ENCODE data around the gene FBN1. TPM values are rescaled to one million over a fixed set of nuclear protein-coding genes. Genes with fewer than 3 reads are reported as not detected.

Gene FBN1
- total and polyA plus RNA-seq, 2 of the 13 experiments (the other 11 are each of a cell fraction or from before 2014, with no cell fraction given): 1.5 to 3.0 TPM

GRCh38 chr15:48425051-48425450, 220.5 kb downstream of the FBN1 start:
- DNase-seq (ENCODE audit: low spot score) (no peak), FAIRE-seq (no peak), ATAC-seq (no peak)
- POLR2A ChIA-PET: no interaction called here
- CTCF ChIA-PET (ENCODE audit: low intra/inter-chr PET ratio, low total read pairs): no interaction called here
- Histone ChIP-seq H3K9me3 (ENCODE audit: low read length) (no peaks in the 10 kb centered on the region), H3K9ac (ENCODE audit: insufficient read depth, low read depth, low read length) (no peak overlapping the region), H3K4me1 (ENCODE audit: insufficient read depth, low read length) (no peaks in the 10 kb centered on the region), H3K36me3 (replicated peaks in 1 of 2; ENCODE audit: control insufficient read depth in 1 of 2, insufficient read depth in 2 of 2, low read length in 2 of 2) (no peaks in the 10 kb centered on the region), H4K20me1 (ENCODE audit: insufficient read depth, low read length) (no peaks in the 10 kb centered on the region), H3K4me2 (ENCODE audit: low read depth, low read length) (no peak overlapping the region), H2AFZ (ENCODE audit: low read length) (no peak overlapping the region), H3K27ac (ENCODE audit: extremely low read length, insufficient read depth, low read length) (no peak overlapping the region), H3K4me3 (replicated peaks in 1 of 3; ENCODE audit: insufficient read depth in 1 of 3, low read depth in 2 of 3, low read length in 3 of 3) (no peak overlapping the region), H3K27me3 (ENCODE audit: control insufficient read depth in 1 of 2, insufficient read depth in 2 of 2, low read length in 2 of 2) (no peaks in the 10 kb centered on the region), H3K79me2 (ENCODE audit: insufficient read depth, low read length) (no peaks in the 10 kb centered on the region)
- TF ChIP-seq TEAD2 (CRISPR knock-in tag; IDR thresholded peaks at IDR 0.05) (no peak), SRF (IDR thresholded peaks at IDR 0.05; ENCODE audit: low read depth, low read length) (no peak), POGZ (CRISPR knock-in tag; IDR thresholded peaks at IDR 0.05) (no peak), ADNP (CRISPR knock-in tag; IDR thresholded peaks at IDR 0.05) (no peak), ZNF430 (CRISPR knock-in tag; IDR thresholded peaks at IDR 0.05) (no peak)
- BruUV-seq (replicated peaks): no TSS peak
- 84% methylated on average over 2 of the region's 2 CpGs for WGBS (ENCODE audit: low lambda C conversion rate)
- intact Hi-C loops (cut with micrococcal nuclease; ENCODE audit: unreplicated experiment): no loop called here
- in situ Hi-C loops (cut with HindIII; ENCODE audit: extremely low pct_ligation_motif_present, low pct_unique_long_range_greater_than_20kb): no loop called here

- in situ Hi-C loops (cut with HindIII; ENCODE audit: extremely low pct_ligation_motif_present, low pct_unique_long_range_greater_than_20kb) (no loop called here), intact Hi-C loops (cut with micrococcal nuclease; ENCODE audit: unreplicated experiment) (no loop called here)
- no peaks in the 10 kb centered on the region for H3K79me2 ChIP-seq (ENCODE audit: insufficient read depth, low read length)
- FAIRE-seq (no peak), DNase-seq (ENCODE audit: low spot score) (no peak), ATAC-seq (no peak)
- no peaks in the 10 kb centered on the region for H4K20me1 ChIP-seq (ENCODE audit: insufficient read depth, low read length)
- no peaks in the 10 kb centered on the region for H3K4me1 ChIP-seq (ENCODE audit: insufficient read depth, low read length)
- no peaks in the 10 kb centered on the region for H3K9me3 ChIP-seq (ENCODE audit: low read length)
- CTCF ChIA-PET (ENCODE audit: low intra/inter-chr PET ratio, low total read pairs): no interaction called here
- no peak overlapping the region for H3K4me3 ChIP-seq (replicated peaks in 1 of 3; ENCODE audit: insufficient read depth in 1 of 3, low read depth in 2 of 3, low read length in 3 of 3)
- BruUV-seq (replicated peaks): no TSS peak
- H2AFZ ChIP-seq (ENCODE audit: low read length): no peak overlapping the region
- 92% methylated on average over 2 of the region's 2 CpGs for WGBS (ENCODE audit: low lambda C conversion rate)
- no peak for TF ChIP-seq CCDC6 (CRISPR knock-in tag; IDR thresholded peaks at IDR 0.05)
- TF ChIP-seq, protein P1, sequence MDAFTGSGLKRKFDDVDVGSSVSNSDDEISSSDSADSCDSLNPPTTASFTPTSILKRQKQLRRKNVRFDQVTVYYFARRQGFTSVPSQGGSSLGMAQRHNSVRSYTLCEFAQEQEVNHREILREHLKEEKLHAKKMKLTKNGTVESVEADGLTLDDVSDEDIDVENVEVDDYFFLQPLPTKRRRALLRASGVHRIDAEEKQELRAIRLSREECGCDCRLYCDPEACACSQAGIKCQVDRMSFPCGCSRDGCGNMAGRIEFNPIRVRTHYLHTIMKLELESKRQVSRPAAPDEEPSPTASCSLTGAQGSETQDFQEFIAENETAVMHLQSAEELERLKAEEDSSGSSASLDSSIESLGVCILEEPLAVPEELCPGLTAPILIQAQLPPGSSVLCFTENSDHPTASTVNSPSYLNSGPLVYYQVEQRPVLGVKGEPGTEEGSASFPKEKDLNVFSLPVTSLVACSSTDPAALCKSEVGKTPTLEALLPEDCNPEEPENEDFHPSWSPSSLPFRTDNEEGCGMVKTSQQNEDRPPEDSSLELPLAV (CRISPR knock-in tag; conservative IDR thresholded peaks at IDR 0.05; ENCODE audit: low read depth): no peak
- peak; percentile 51 for TF ChIP-seq ATF7 (IDR thresholded peaks at IDR 0.05)
- no peak for TF ChIP-seq ATF7 (CRISPR knock-in tag; IDR thresholded peaks at IDR 0.05)
- no peak for TF ChIP-seq PHB2 (IDR thresholded peaks at IDR 0.05; ENCODE audit: partially characterized antibody)
- no peak for TF ChIP-seq ZNF275 (CRISPR knock-in tag; IDR thresholded peaks at IDR 0.05; ENCODE audit: borderline replicate concordance)
- TF ChIP-seq, protein P2, sequence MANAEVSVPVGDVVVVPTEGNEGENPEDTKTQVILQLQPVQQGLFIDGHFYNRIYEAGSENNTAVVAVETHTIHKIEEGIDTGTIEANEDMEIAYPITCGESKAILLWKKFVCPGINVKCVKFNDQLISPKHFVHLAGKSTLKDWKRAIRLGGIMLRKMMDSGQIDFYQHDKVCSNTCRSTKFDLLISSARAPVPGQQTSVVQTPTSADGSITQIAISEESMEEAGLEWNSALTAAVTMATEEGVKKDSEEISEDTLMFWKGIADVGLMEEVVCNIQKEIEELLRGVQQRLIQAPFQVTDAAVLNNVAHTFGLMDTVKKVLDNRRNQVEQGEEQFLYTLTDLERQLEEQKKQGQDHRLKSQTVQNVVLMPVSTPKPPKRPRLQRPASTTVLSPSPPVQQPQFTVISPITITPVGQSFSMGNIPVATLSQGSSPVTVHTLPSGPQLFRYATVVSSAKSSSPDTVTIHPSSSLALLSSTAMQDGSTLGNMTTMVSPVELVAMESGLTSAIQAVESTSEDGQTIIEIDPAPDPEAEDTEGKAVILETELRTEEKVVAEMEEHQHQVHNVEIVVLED (CRISPR knock-in tag; IDR thresholded peaks at IDR 0.05; ENCODE audit: borderline replicate concordance): no peak
- no peak for TF ChIP-seq RBM39 (IDR thresholded peaks at IDR 0.05; ENCODE audit: low read depth, low read length, poor library complexity, severe bottlenecking)
- H3K27me3 ChIP-seq (ENCODE audit: control insufficient read depth in 1 of 2, insufficient read depth in 2 of 2, low read length in 2 of 2): no peaks in the 10 kb centered on the region
- POLR2A ChIA-PET: no interaction called here
- H3K27ac ChIP-seq (ENCODE audit: extremely low read length, insufficient read depth, low read length): no peak overlapping the region
- no peak overlapping the region for H3K4me2 ChIP-seq (ENCODE audit: low read depth, low read length)
- no peak overlapping the region for H3K9ac ChIP-seq (ENCODE audit: insufficient read depth, low read depth, low read length)
- no peaks in the 10 kb centered on the region for H3K36me3 ChIP-seq (replicated peaks in 1 of 2; ENCODE audit: control insufficient read depth in 1 of 2, insufficient read depth in 2 of 2, low read length in 2 of 2)
These were observed 221.5 kb downstream of the FBN1 start for GRCh38 chr15:48423896-48424475.
